ENCODE measurements around the gene RECQL5. TPM values are rescaled to one million over a fixed set of nuclear protein-coding genes. Genes with fewer than 3 reads are reported as not detected.

RECQL5 gene
- total RNA-seq, 1 experiment from 2014 or later = 46.1 TPM

DNA sequence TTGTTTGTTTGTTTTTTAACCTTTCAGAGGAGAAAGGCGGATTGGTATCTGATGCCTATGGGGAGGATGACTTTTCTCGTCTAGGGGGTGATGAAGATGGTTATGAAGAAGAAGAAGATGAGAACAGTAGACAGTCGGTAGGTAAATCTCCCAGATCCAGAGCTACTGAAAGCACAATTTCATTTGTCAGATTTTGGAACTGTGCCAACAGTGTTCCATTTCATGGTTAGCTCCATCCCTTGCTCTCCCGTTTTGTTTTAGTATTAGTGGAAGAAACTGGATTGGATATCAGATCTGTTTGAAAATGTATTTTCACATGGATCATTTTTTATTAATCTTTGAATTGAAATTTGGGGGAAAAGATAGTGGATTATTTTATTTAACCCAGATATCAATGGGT lies 1.5 kb upstream of the RECQL5 start:
- ATAC-seq (no peak), DNase-seq (ENCODE audit: low read depth, low spot score) (no peak)
- H3K9me3 ChIP-seq (ENCODE audit: control insufficient read depth, insufficient read depth, low read depth, low read length) = no peaks in the 10 kb centered on the region
- peak overlapping the region; percentile 97 to 98 for H3K4me3 ChIP-seq (ENCODE audit: low read depth in 2 of 2, low read length in 2 of 2)
- peaks cover 35% of the 10 kb centered on the region for H3K36me3 ChIP-seq (ENCODE audit: control insufficient read depth, insufficient read depth, low read length)
- no peak for TF ChIP-seq TCF7L2 (IDR thresholded peaks at IDR 0.05; ENCODE audit: low read depth, low read length)
- no peak for TF ChIP-seq SIN3A (IDR thresholded peaks at IDR 0.05; ENCODE audit: borderline replicate concordance, insufficient read depth, low read depth, low read length)
- TF ChIP-seq, protein P1, sequence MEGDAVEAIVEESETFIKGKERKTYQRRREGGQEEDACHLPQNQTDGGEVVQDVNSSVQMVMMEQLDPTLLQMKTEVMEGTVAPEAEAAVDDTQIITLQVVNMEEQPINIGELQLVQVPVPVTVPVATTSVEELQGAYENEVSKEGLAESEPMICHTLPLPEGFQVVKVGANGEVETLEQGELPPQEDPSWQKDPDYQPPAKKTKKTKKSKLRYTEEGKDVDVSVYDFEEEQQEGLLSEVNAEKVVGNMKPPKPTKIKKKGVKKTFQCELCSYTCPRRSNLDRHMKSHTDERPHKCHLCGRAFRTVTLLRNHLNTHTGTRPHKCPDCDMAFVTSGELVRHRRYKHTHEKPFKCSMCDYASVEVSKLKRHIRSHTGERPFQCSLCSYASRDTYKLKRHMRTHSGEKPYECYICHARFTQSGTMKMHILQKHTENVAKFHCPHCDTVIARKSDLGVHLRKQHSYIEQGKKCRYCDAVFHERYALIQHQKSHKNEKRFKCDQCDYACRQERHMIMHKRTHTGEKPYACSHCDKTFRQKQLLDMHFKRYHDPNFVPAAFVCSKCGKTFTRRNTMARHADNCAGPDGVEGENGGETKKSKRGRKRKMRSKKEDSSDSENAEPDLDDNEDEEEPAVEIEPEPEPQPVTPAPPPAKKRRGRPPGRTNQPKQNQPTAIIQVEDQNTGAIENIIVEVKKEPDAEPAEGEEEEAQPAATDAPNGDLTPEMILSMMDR (IDR thresholded peaks at IDR 0.05) = no peak
- no peak for TF ChIP-seq REST (IDR thresholded peaks at IDR 0.05; ENCODE audit: insufficient read depth in 1 of 2, low read depth in 2 of 2, low read length in 1 of 2)
- TF ChIP-seq POLR2AphosphoS5 (IDR thresholded peaks at IDR 0.05; ENCODE audit: low read depth, low read length) = no peak
- POLR2A ChIA-PET = interaction anchor here (0.6 kb wide), 1 partner anchor 112 kb away, joined by 3 read pairs; no protein-coding TSS in a partner anchor
- peak overlapping the region; percentile 97 for H3K27ac ChIP-seq (ENCODE audit: low read length)
- CTCF ChIA-PET = interaction anchor here (0.6 to 1.7 kb wide), 2 partner anchors 79 to 345 kb away, joined by 3 to 5 read pairs; no protein-coding TSS in a partner anchor
- in situ Hi-C loops (cut with HindIII; ENCODE audit: low pct_unique_long_range_greater_than_20kb, low sequenced_read_pairs) (no loop called here), intact Hi-C loops (cut with micrococcal nuclease; ENCODE audit: unreplicated experiment) (no loop called here)
- no TSS peak for BruUV-seq (replicated peaks)
- H3K4me1 ChIP-seq (ENCODE audit: control insufficient read depth, insufficient read depth, low read length) = peaks cover 22% of the 10 kb centered on the region
- H3K27me3 ChIP-seq (ENCODE audit: control insufficient read depth, insufficient read depth, low read length) = no peaks in the 10 kb centered on the region

- H3K9me3 ChIP-seq (ENCODE audit: control insufficient read depth, insufficient read depth, low read depth, low read length) = no peaks in the 10 kb centered on the region
- H3K27me3 ChIP-seq (ENCODE audit: control insufficient read depth, insufficient read depth, low read length) = no peaks in the 10 kb centered on the region
- in situ Hi-C loops (cut with HindIII; ENCODE audit: low pct_unique_long_range_greater_than_20kb, low sequenced_read_pairs) = no loop called here
- peak overlapping the region; percentile 97 for H3K27ac ChIP-seq (ENCODE audit: low read length)
- CTCF ChIA-PET = interaction anchor here (1.7 kb wide), 1 partner anchor 80 kb away, joined by 5 read pairs; no protein-coding TSS in a partner anchor
- H3K4me3 ChIP-seq (ENCODE audit: low read depth in 2 of 2, low read length in 2 of 2) = peak overlapping the region; percentile 97 to 98
- ATAC-seq (no peak), DNase-seq (ENCODE audit: low read depth, low spot score) (no peak)
- H3K4me1 ChIP-seq (ENCODE audit: control insufficient read depth, insufficient read depth, low read length) = peaks cover 22% of the 10 kb centered on the region
- H3K36me3 ChIP-seq (ENCODE audit: control insufficient read depth, insufficient read depth, low read length) = peaks cover 37% of the 10 kb centered on the region
- TF ChIP-seq TCF7L2 (IDR thresholded peaks at IDR 0.05; ENCODE audit: low read depth, low read length) = no peak
- TF ChIP-seq POLR2AphosphoS5 (IDR thresholded peaks at IDR 0.05; ENCODE audit: low read depth, low read length) = no peak
- TF ChIP-seq REST (IDR thresholded peaks at IDR 0.05; ENCODE audit: insufficient read depth in 1 of 2, low read depth in 2 of 2, low read length in 1 of 2) = no peak
- TF ChIP-seq SIN3A (IDR thresholded peaks at IDR 0.05; ENCODE audit: borderline replicate concordance, insufficient read depth, low read depth, low read length) = no peak
- TF ChIP-seq, protein P1 (IDR thresholded peaks at IDR 0.05) = no peak
- no TSS peak for BruUV-seq (replicated peaks)
- POLR2A ChIA-PET = interaction anchor here (0.5 to 0.7 kb wide), 2 partner anchors 80 to 119 kb away, joined by 3 to 8 read pairs; no protein-coding TSS in a partner anchor
- intact Hi-C loops (cut with micrococcal nuclease; ENCODE audit: unreplicated experiment) = no loop called here
Observed at GRCh38 chr17:75667825-75668224, 871 bp upstream of the RECQL5 start.
